Erythroblast (primary cell): ENCODE measurements around the gene ZNF575.

Experiments used
- GATA1 ChIP-seq: IDR thresholded peaks from 2 replicates; pipeline ENCODE4 v1.6.1; 2011; ENCODE audit warnings: low read depth, mild to moderate bottlenecking, control low read depth, low read length, moderate library complexity
- POLR2A ChIP-seq: IDR thresholded peaks from 2 replicates; pipeline ENCODE4 v1.6.1; 2011; ENCODE audit warnings: mild to moderate bottlenecking, low read length

DNA sequence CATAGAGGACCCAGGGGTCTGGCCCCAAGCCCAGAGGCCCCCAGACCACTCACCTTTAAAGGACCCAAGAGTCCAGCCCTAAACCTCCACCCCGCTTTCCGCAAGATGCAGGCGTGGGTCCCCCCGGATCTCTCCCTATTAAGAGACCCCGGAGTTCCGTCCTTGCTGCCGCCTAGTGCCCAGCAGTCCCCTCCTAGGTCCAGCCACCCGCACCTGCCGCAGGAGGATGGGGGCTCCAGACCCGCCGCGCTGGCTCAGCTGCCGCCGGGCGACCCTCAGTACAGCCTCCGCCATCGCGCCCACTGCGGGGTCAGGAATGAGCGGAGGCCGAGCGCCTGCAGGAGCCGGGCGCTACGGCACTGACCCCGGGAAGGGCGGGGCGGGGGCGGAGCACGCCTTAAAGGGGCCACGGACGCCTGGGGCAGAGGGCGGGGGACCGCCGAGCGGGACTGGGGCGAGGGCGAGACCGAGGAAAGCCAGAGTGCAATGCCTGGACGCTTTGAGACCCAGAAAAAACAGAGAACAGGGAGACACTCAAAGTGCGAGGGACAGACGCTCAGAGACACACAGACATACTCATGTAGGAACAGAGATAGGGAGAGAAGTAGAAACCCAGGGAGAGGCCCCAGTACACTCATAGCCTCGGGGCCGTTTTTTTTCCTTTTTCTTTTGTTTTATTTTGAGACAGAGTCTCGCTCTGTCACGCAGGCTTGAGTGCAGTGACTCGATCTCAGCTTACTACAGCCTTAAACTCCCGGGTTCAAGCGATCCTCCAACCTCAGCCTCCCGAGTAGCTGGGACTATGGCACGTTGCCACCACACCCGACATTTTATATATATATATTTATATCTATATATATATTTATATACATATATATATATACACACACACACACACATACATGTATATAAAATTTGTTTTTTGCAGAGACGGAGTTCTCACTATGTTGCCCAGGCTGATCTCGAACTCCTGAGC lies 5.8 kb upstream of the ZNF575 start, which contains the start of gene ETHE1:
- TF ChIP-seq POLR2A (peak; percentile 35), GATA1 (no peak)
